H1 (cell line): ENCODE results near the gene FGF12. TPM values are rescaled to one million over a fixed set of nuclear protein-coding genes. Genes with fewer than 3 reads are reported as not detected.

ENCODE experiments used
- CTCF ChIA-PET: fragments of 300-600 bp; sonication (Branson Sonifier 250); formaldehyde crosslinking; loops from one replicate; lab custom pipeline; 2021; ENCODE audit not compliant: partially characterized antibody; lab: Charles Lee
- POLR2A ChIA-PET: fragments of 300-600 bp; sonication (Branson Sonifier 250); formaldehyde crosslinking; loops from one replicate; lab custom pipeline; 2021; ENCODE audit warnings: inconsistent platforms; ENCODE audit not compliant: partially characterized antibody; lab: Charles Lee
- DNase-seq, 2 experiments: peaks; one replicate each; pipeline versions ENCODE4 v3.0.0 to v3.0.0-alpha.2; 2010 to 2022; ENCODE audit warnings: low spot score in 2 of 2, low read depth in 1 of 2, mixed read lengths in 1 of 2
- FAIRE-seq: peaks from 2 replicates; lab custom pipeline; 2011; peaks lifted over from hg19 to GRCh38; lab: Jason Lieb, UNC
- H2AFZ ChIP-seq: 2 replicates; pipeline ENCODE4 v1.8.1; 2012; ENCODE audit warnings: low read length, inconsistent platforms
- H2AK5ac ChIP-seq: 2 replicates; pipeline ENCODE4 v1.6.1; 2013; ENCODE audit warnings: low read depth, low read length
- H2BK120ac ChIP-seq: replicated peaks from 2 replicates; pipeline ENCODE3; 2013; ENCODE audit warnings: low read depth, low read length, inconsistent platforms
- H2BK12ac ChIP-seq: 2 replicates; pipeline ENCODE4 v1.6.1; 2013; ENCODE audit warnings: low read depth, low read length
- H2BK15ac ChIP-seq: 2 replicates; pipeline ENCODE4 v1.6.1; 2013; ENCODE audit warnings: low read length
- H2BK20ac ChIP-seq: 2 replicates; pipeline ENCODE4 v1.6.1; 2013; ENCODE audit warnings: low read length
- H2BK5ac ChIP-seq: 2 replicates; pipeline ENCODE4 v1.6.1; 2013; ENCODE audit warnings: low read depth, low read length
- H3K14ac ChIP-seq: 2 replicates; pipeline ENCODE4 v1.6.1; 2013; ENCODE audit warnings: inconsistent platforms; ENCODE audit not compliant: insufficient read length
- H3K18ac ChIP-seq: 2 replicates; pipeline ENCODE4 v1.6.1; 2013; ENCODE audit warnings: low read length; ENCODE audit errors: extremely low read depth
- H3K23ac ChIP-seq: 2 replicates; pipeline ENCODE4 v1.6.1; 2013; ENCODE audit warnings: inconsistent platforms; ENCODE audit not compliant: insufficient read length
- H3K23me2 ChIP-seq: 2 replicates; pipeline ENCODE4 v1.6.1; 2013; ENCODE audit warnings: low read depth, low read length
- H3K27ac ChIP-seq: 2 replicates; pipeline ENCODE4 v1.6.1; 2011; ENCODE audit warnings: low read depth, low read length, inconsistent platforms
- H3K27me3 ChIP-seq, 4 experiments: replicated peaks in 1 of 4; 1 replicate in 1 of 4; 2 replicates in 3 of 4; pipeline versions ENCODE4 v1.6.1 to v1.8.1; 2011 to 2013; ENCODE audit warnings: low read length in 3 of 4, mild to moderate bottlenecking in 3 of 4, inconsistent platforms in 2 of 4, mixed read lengths in 2 of 4, moderate library complexity in 1 of 4; ENCODE audit not compliant: control insufficient read depth in 3 of 4, insufficient read depth in 3 of 4; ENCODE audit errors: extremely low read depth in 1 of 4
- H3K36me3 ChIP-seq, 4 experiments: 2 replicates each; pipeline versions ENCODE4 v1.6.1 to v1.8.1; 2011 to 2013; ENCODE audit warnings: mild to moderate bottlenecking in 4 of 4, low read length in 3 of 4, moderate library complexity in 2 of 4, control low read depth in 1 of 4, inconsistent platforms in 1 of 4; ENCODE audit not compliant: insufficient read depth in 4 of 4, control insufficient read depth in 2 of 4
- H3K4ac ChIP-seq: replicated peaks from 2 replicates; pipeline ENCODE3; 2013; ENCODE audit warnings: low read length, low read depth, mixed read lengths, inconsistent platforms; ENCODE audit not compliant: insufficient read length
- H3K4me1 ChIP-seq, 4 experiments: replicated peaks in 1 of 4; 1 replicate in 1 of 4; 2 replicates in 3 of 4; pipeline versions ENCODE4 v1.6.1 to v1.8.1; 2011 to 2013; ENCODE audit warnings: low read length in 3 of 4, inconsistent platforms in 2 of 4, mixed read lengths in 1 of 4; ENCODE audit not compliant: insufficient read depth in 4 of 4, control insufficient read depth in 3 of 4
- H3K4me2 ChIP-seq, 2 experiments: 2 replicates each; pipeline versions ENCODE4 v1.6.1 to v1.8.1; 2011 to 2013; ENCODE audit warnings: low read depth in 2 of 2, low read length in 2 of 2, control low read depth in 1 of 2, inconsistent platforms in 1 of 2, mild to moderate bottlenecking in 1 of 2; ENCODE audit not compliant: insufficient read depth in 1 of 2
- H3K4me3 ChIP-seq, 4 experiments: fragments of 200-600, 300-600 bp in 1 of 4; sonication (generic), shearing (Covaris generic), sonication (Bioruptor Twin) in 1 of 4; 2 replicates each; pipeline versions ENCODE4 v1.5.1 to v1.8.1; 2011 to 2016; ENCODE audit warnings: low read length in 4 of 4, low read depth in 3 of 4, control low read depth in 2 of 4, inconsistent platforms in 2 of 4, mild to moderate bottlenecking in 2 of 4, mixed read lengths in 1 of 4, moderate library complexity in 1 of 4; ENCODE audit not compliant: insufficient read depth in 2 of 4; ENCODE audit errors: extremely low read depth in 1 of 4
- H3K56ac ChIP-seq: replicated peaks from 2 replicates; pipeline ENCODE3; 2013; ENCODE audit warnings: low read depth, mild to moderate bottlenecking, mixed read lengths, low read length, inconsistent platforms; ENCODE audit not compliant: insufficient read length
- H3K79me1 ChIP-seq: 2 replicates; pipeline ENCODE4 v1.6.1; 2013; ENCODE audit warnings: low read depth, low read length, control low read depth
- H3K79me2 ChIP-seq, 2 experiments: 2 replicates each; pipeline versions ENCODE4 v1.6.1 to v1.8.1; 2012 to 2013; ENCODE audit warnings: low read length in 2 of 2, mild to moderate bottlenecking in 2 of 2, inconsistent platforms in 1 of 2; ENCODE audit not compliant: insufficient read depth in 2 of 2, control insufficient read depth in 1 of 2
- H3K9ac ChIP-seq, 4 experiments: replicated peaks in 1 of 4; 1 replicate in 1 of 4; 2 replicates in 3 of 4; pipeline versions ENCODE4 v1.6.1 to v1.8.1; 2011 to 2013; ENCODE audit warnings: low read depth in 3 of 4, low read length in 3 of 4, control low read depth in 2 of 4, mild to moderate bottlenecking in 2 of 4, moderate library complexity in 2 of 4, inconsistent platforms in 1 of 4; ENCODE audit errors: extremely low read depth in 1 of 4
- H3K9me3 ChIP-seq, 2 experiments: 2 replicates each; pipeline versions ENCODE4 v1.6.1 to v1.8.1; 2012 to 2013; ENCODE audit warnings: mild to moderate bottlenecking in 2 of 2, moderate library complexity in 2 of 2, control low read depth in 1 of 2, inconsistent platforms in 1 of 2, low read depth in 1 of 2, low read length in 1 of 2, mixed read lengths in 1 of 2; ENCODE audit not compliant: insufficient read depth in 2 of 2
- H4K20me1 ChIP-seq, 2 experiments: replicated peaks in 1 of 2; 2 replicates each; pipeline versions ENCODE3 to v1.8.1; 2011 to 2013; ENCODE audit warnings: inconsistent platforms in 2 of 2, low read length in 2 of 2, mild to moderate bottlenecking in 1 of 2; ENCODE audit not compliant: insufficient read depth in 2 of 2, control insufficient read depth in 1 of 2
- H4K5ac ChIP-seq: 2 replicates; pipeline ENCODE4 v1.6.1; 2013; ENCODE audit warnings: low read length, low read depth, mixed read lengths, inconsistent platforms; ENCODE audit not compliant: insufficient read length
- H4K8ac ChIP-seq: 2 replicates; pipeline ENCODE4 v1.8.0; 2013; ENCODE audit warnings: mild to moderate bottlenecking, moderate library complexity, low read length, inconsistent platforms; ENCODE audit not compliant: insufficient read depth; ENCODE audit errors: extremely low read depth
- H4K91ac ChIP-seq: replicated peaks from 2 replicates; pipeline ENCODE3; 2013; ENCODE audit warnings: low read length, mixed read lengths, inconsistent platforms; ENCODE audit not compliant: insufficient read length
- EZH2 ChIP-seq: fragments of 200-600 bp; sonication (generic); IDR thresholded peaks from 2 replicates; pipeline ENCODE4 v1.7.1; 2012; ENCODE audit warnings: low read depth, mild to moderate bottlenecking, moderate library complexity, low read length, inconsistent platforms; ENCODE audit not compliant: severe bottlenecking
- TBP ChIP-seq: IDR thresholded peaks from 2 replicates; pipeline ENCODE4 v1.6.1; 2011; ENCODE audit warnings: low read depth, low read length, improper control_type of control experiment
- WGBS, 2 experiments: shearing (Covaris generic) in 1 of 2; methylation state at CpG; one replicate each; pipeline versions ENCODE4 v1.1.6 to v1.1.7; 2013 to 2015; ENCODE audit warnings: low lambda C conversion rate in 2 of 2, mixed read lengths in 2 of 2, inconsistent platforms in 1 of 2, low coverage in 1 of 2, missing lambda C conversion rate in 1 of 2; ENCODE audit not compliant: insufficient replicate concordance in 2 of 2, insufficient coverage in 1 of 2, insufficient read length in 1 of 2; ENCODE audit errors: extremely low coverage in 1 of 2, missing lambda C conversion rate in 1 of 2; 5-methylcytosine and 5-hydroxymethylcytosine counted together
- polyA plus RNA-seq, 7 experiments: library from polyadenylated mRNA; depleted of rRNA in 3 of 7; stranded (reverse) in 5 of 7; unstranded in 2 of 7; fragments of >200 nt in 5 of 7; fragments of 200-250 nt in 2 of 7; gene quantifications; 1 replicate in 5 of 7; 2 replicates in 1 of 7; 4 replicates in 1 of 7; pipeline versions ENCODE4 v1.2.1 to v1.2.3, GENCODE V29; 2011 to 2013; ENCODE audit warnings: missing spikeins in 2 of 7, mixed read lengths in 2 of 7
- total RNA-seq: library from RNA; stranded (reverse); fragmentation: NEBNext Ultra II Directional; extraction: Animal tissue kit (Norgen Biotek cat#: 25700); gene quantifications from 2 replicates; pipeline ENCODE4 v1.2.1, GENCODE V29; 2021

Gene FGF12
- total and polyA plus RNA-seq, 2 of the 8 experiments (the other 6 are each of a cell fraction or from before 2014, with no cell fraction given): 4.1 to 16.6 TPM

DNA sequence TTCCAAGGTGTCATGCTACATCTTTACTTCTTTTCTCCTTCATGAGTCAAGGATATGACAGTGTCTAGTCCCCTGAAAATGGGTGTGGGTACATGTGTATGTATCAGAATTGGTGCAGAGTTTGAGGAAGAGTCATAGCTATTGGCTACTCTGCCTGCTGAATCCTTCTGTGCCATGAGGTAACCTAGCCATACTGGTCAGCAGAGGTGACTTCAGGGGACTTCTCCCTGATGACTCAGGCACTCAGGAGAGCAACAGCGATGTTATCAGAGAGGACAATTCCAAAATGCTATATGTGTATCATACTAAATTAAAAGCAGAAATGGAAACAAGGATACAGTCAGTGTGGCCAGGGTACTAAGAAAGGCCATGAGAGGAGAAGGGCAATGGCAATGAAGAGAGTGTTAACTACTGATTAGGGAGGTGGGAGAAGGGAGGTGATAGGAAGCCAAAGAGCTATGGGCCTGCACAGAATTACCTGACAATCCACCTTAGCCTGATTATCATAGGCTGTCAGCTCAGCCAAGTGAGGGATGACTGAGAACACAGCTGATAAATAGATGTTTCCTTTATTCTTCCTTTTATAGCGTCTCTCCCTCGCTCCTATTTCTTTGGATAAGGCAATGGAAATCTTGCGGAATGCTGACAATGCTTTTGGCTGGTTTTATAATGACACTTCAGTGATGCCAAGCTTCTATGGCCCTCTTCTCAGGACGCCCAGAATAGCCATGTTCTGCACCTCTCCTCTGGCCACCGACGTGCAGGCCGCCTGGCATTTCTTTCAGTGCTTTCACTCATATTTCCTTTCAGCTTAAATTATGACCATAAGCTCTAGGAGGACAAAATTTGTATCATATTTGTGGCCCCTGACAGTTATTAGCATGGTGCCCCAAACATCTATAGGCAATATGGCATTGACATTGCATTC, 90.6 kb downstream of the FGF12 start:
- H3K18ac ChIP-seq: no peak overlapping the region
- 84% methylated on average over 8 of the region's 8 CpGs; no CpG with 5 or more reads in 1 of the 2 experiments for WGBS, 2 experiments
- H3K56ac ChIP-seq: no peak overlapping the region
- H2AFZ ChIP-seq: no peak overlapping the region
- no peak overlapping the region for H2BK15ac ChIP-seq
- no peaks in the 10 kb centered on the region for H3K79me1 ChIP-seq
- no peak overlapping the region for H3K4ac ChIP-seq
- H4K8ac ChIP-seq: no peak overlapping the region
- no peak overlapping the region for H3K27ac ChIP-seq
- no peak for TF ChIP-seq TBP
- TF ChIP-seq EZH2: no peak
- TF ChIP-seq, all 59 proteins: peak for 0
- Histone ChIP-seq H3K4me1 (no peaks in the 10 kb centered on the region), H3K36me3 (no peaks in the 10 kb centered on the region), H2AK5ac (no peak overlapping the region; the same call in 1 of the 2 replicates), H2BK20ac (no peak overlapping the region), H3K23ac (no peak overlapping the region), H2BK12ac (no peak overlapping the region), H3K4me3 (no peak overlapping the region), H3K9me3 (no peaks in the 10 kb centered on the region), H4K91ac (no peak overlapping the region), H3K9ac (no peak overlapping the region), H2BK5ac (no peak overlapping the region; the same call in 1 of the 2 replicates), H4K20me1 (no peaks in the 10 kb centered on the region), H3K27me3 (no peaks in the 10 kb centered on the region), H4K5ac (no peak overlapping the region), H3K14ac (no peak overlapping the region), H3K23me2 (no peaks in the 10 kb centered on the region), H3K4me2 (no peak overlapping the region), H2BK120ac (no peak overlapping the region), H3K79me2 (no peaks in the 10 kb centered on the region)
- POLR2A ChIA-PET: interaction anchor here (0.9 kb wide), 1 partner anchor 13 kb away, joined by 3 read pairs; no protein-coding TSS in a partner anchor
- FAIRE-seq (no peak), DNase-seq (no peak)
- CTCF ChIA-PET: interaction anchor here (0.6 to 1.9 kb wide), 3 partner anchors 10 to 449 kb away, joined by 3 to 7 read pairs (median 5); no protein-coding TSS in a partner anchor
